SHP77 treated with DMSO at 0.1 percent for 48 hours (cell line): ENCODE measurements around the gene TMEM258.

Experiments used
- DNase-seq: peaks from one replicate; lab custom pipeline; 2025; lab: John Stamatoyannopoulos, UW

Gene TMEM258

GRCh38 chr11:61739966-61740365 lies 52.4 kb downstream of the TMEM258 start:
- DNase-seq, result no peak

GRCh38 chr11:61739413-61739812 lies 53.0 kb downstream of the TMEM258 start:
- no peak for DNase-seq
